Measurements from ENCODE around the gene AOX1. TPM values are rescaled to one million over a fixed set of nuclear protein-coding genes. Genes with fewer than 3 reads are reported as not detected.

Gene AOX1
- polyA plus RNA-seq, 1 of the 3 experiments (the other 2 are of a cell fraction) = 3.3 TPM

DNA sequence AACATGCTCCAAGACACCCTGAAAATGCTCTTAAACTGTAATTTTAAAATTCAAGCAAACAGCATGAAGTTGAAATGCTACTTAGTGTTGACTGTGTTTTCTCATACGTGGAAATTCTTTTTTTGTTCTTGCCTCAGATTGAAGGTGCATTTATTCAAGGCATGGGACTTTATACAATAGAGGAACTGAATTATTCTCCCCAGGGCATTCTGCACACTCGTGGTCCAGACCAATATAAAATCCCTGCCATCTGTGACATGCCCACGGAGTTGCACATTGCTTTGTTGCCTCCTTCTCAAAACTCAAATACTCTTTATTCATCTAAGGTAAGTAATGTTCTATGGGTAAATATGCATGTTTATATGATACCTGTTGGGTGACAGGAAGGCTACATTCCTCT lies 82.7 kb downstream of the AOX1 start:
- Histone ChIP-seq H3K27me3 (ENCODE audit: insufficient read depth) (no peaks in the 10 kb centered on the region), H3K9me2 (no peaks in the 10 kb centered on the region), H2AFZ (ENCODE audit: low read depth) (no peak overlapping the region), H4K20me1 (ENCODE audit: insufficient read depth) (no peaks in the 10 kb centered on the region), H3K4me2 (no peak overlapping the region), H3F3A (replicated peaks; ENCODE audit: insufficient read depth) (no peaks in the 10 kb centered on the region), H3K36me3 (replicated peaks in 1 of 2; ENCODE audit: control insufficient read depth in 1 of 2, insufficient read depth in 2 of 2, low read length in 1 of 2) (no peaks in the 10 kb centered on the region), H3K4me3 (ENCODE audit: low read depth in 2 of 2, low read length in 1 of 2) (no peak overlapping the region), H3K79me2 (ENCODE audit: insufficient read depth) (no peaks in the 10 kb centered on the region), H3K27ac (ENCODE audit: low read depth in 2 of 2, low read length in 1 of 2) (no peak overlapping the region), H3K4me1 (ENCODE audit: control insufficient read depth in 1 of 2, insufficient read depth in 2 of 2, low read depth in 1 of 2, low read length in 1 of 2) (no peaks in the 10 kb centered on the region), H3K9ac (no peak overlapping the region), H3K9me3 (no peaks in the 10 kb centered on the region)
- CTCF ChIA-PET = no interaction called here
- WGBS (ENCODE audit: low lambda C conversion rate) = 56% methylated on average over 3 of the region's 3 CpGs
- POLR2A ChIA-PET = no interaction called here
- no peak for DNase-seq
- TF ChIP-seq, protein P1, sequence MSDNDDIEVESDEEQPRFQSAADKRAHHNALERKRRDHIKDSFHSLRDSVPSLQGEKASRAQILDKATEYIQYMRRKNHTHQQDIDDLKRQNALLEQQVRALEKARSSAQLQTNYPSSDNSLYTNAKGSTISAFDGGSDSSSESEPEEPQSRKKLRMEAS (IDR thresholded peaks at IDR 0.05; ENCODE audit: low read depth) = no peak
- TF ChIP-seq JUND (IDR thresholded peaks at IDR 0.05) (no peak), CTCF (IDR thresholded peaks at IDR 0.05) (no peak), GATA2 (CRISPR knock-in tag; IDR thresholded peaks at IDR 0.05) (no peak), FOXJ3 (CRISPR knock-in tag; IDR thresholded peaks at IDR 0.05) (no peak), FOSL2 (IDR thresholded peaks at IDR 0.05; ENCODE audit: borderline replicate concordance, low read depth) (no peak), RAD21 (IDR thresholded peaks at IDR 0.05; ENCODE audit: low read length) (no peak), RCOR1 (IDR thresholded peaks at IDR 0.05; ENCODE audit: low read length) (no peak), GABPA (IDR thresholded peaks at IDR 0.05; ENCODE audit: low read depth) (no peak), NFIC (IDR thresholded peaks at IDR 0.05; ENCODE audit: borderline replicate concordance) (no peak), SIN3A (IDR thresholded peaks at IDR 0.05; ENCODE audit: borderline replicate concordance, low read depth, low read length) (no peak), MXI1 (IDR thresholded peaks at IDR 0.05; ENCODE audit: low read depth, low read length) (no peak), RFX5 (IDR thresholded peaks at IDR 0.05; ENCODE audit: low read length) (no peak), SMC3 (IDR thresholded peaks at IDR 0.05; ENCODE audit: low read depth, low read length) (no peak), MEF2A (IDR thresholded peaks at IDR 0.05; ENCODE audit: borderline replicate concordance, low read depth) (no peak), YY1 (IDR thresholded peaks at IDR 0.05; ENCODE audit: low read depth) (no peak), FOXM1 (IDR thresholded peaks at IDR 0.05; ENCODE audit: low read depth) (no peak), IRF3 (IDR thresholded peaks at IDR 0.05; ENCODE audit: low read depth, low read length) (no peak)
- TF ChIP-seq, protein P2, sequence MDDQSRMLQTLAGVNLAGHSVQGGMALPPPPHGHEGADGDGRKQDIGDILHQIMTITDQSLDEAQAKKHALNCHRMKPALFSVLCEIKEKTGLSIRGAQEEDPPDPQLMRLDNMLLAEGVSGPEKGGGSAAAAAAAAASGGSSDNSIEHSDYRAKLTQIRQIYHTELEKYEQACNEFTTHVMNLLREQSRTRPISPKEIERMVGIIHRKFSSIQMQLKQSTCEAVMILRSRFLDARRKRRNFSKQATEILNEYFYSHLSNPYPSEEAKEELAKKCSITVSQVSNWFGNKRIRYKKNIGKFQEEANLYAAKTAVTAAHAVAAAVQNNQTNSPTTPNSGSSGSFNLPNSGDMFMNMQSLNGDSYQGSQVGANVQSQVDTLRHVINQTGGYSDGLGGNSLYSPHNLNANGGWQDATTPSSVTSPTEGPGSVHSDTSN (IDR thresholded peaks at IDR 0.05) = no peak
